ENCODE data around the gene MFAP1. TPM values are rescaled to one million over a fixed set of nuclear protein-coding genes. Genes with fewer than 3 reads are reported as not detected.
"Not testable (repeated sequence)": the region's sequence is repeated elsewhere in the genome, so short reads cannot be mapped to it uniquely, and the experiment has no call there.

MFAP1 gene
- total RNA-seq, 1 experiment from 2014 or later, result 23.0 TPM

GRCh38 chr15:43845421-43845820, 20.9 kb upstream of the MFAP1 start:
- peaks cover 24% of the 10 kb centered on the region for H3K36me3 Mint-ChIP-seq (ENCODE audit: insufficient read depth, unreplicated experiment)
- CTCF ChIA-PET, result no interaction called here
- intact Hi-C loops (cut with micrococcal nuclease), result no loop called here
- H3K27ac Mint-ChIP-seq (ENCODE audit: low read depth, unreplicated experiment), result no peak overlapping the region
- POLR2A ChIA-PET, result no interaction called here
- TF ChIP-seq, protein P1, sequence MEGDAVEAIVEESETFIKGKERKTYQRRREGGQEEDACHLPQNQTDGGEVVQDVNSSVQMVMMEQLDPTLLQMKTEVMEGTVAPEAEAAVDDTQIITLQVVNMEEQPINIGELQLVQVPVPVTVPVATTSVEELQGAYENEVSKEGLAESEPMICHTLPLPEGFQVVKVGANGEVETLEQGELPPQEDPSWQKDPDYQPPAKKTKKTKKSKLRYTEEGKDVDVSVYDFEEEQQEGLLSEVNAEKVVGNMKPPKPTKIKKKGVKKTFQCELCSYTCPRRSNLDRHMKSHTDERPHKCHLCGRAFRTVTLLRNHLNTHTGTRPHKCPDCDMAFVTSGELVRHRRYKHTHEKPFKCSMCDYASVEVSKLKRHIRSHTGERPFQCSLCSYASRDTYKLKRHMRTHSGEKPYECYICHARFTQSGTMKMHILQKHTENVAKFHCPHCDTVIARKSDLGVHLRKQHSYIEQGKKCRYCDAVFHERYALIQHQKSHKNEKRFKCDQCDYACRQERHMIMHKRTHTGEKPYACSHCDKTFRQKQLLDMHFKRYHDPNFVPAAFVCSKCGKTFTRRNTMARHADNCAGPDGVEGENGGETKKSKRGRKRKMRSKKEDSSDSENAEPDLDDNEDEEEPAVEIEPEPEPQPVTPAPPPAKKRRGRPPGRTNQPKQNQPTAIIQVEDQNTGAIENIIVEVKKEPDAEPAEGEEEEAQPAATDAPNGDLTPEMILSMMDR (IDR thresholded peaks at IDR 0.05; ENCODE audit: unreplicated experiment), result no peak
- H3K4me1 Mint-ChIP-seq (ENCODE audit: insufficient read depth, unreplicated experiment), result no peaks in the 10 kb centered on the region
- H3K4me3 Mint-ChIP-seq (ENCODE audit: unreplicated experiment), result no peak overlapping the region
- no peaks in the 10 kb centered on the region for H3K9me3 Mint-ChIP-seq (ENCODE audit: unreplicated experiment)
- BruUV-seq (replicated peaks), result no TSS peak
- no peak for DNase-seq (ENCODE audit: unreplicated experiment)
- H3K27me3 Mint-ChIP-seq (ENCODE audit: insufficient read depth, unreplicated experiment), result no peaks in the 10 kb centered on the region

DNA sequence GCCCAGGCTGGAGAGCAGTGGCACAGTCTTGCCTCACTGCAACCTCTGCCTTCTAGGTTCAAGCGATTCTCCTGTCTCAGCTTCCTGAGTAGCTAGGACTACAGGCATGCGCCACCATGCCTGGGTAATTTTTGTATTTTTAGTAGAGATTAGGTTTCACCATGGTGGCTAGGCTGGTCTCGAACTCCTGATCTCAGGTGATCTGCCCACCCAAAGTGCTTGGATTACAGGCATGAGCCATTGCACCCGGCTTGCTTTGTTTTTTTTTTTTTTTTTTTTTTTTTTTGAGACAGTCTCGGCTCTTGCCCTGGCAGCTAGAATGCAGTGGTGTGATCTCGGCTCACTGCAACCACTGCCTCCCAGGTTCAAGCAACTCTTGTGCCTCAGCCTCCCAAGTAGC, 8.0 kb upstream of the MFAP1 start:
- peaks cover 24% of the 10 kb centered on the region for H3K36me3 Mint-ChIP-seq (ENCODE audit: insufficient read depth, unreplicated experiment)
- intact Hi-C loops (cut with micrococcal nuclease); DNase-seq (ENCODE audit: unreplicated experiment); H3K9me3 Mint-ChIP-seq (ENCODE audit: unreplicated experiment); H3K27me3 Mint-ChIP-seq (ENCODE audit: insufficient read depth, unreplicated experiment); H3K4me1 Mint-ChIP-seq (ENCODE audit: insufficient read depth, unreplicated experiment); H3K4me3 Mint-ChIP-seq (ENCODE audit: unreplicated experiment); BruUV-seq (replicated peaks); H3K27ac Mint-ChIP-seq (ENCODE audit: low read depth, unreplicated experiment): not testable (repeated sequence)
- POLR2A ChIA-PET, result interaction anchor here (1.4 kb wide), 1 partner anchor 11 kb away, joined by 4 read pairs; no protein-coding TSS in a partner anchor
- CTCF ChIA-PET, result interaction anchor here (0.6 kb wide), 1 partner anchor 461 kb away, joined by 3 read pairs; no protein-coding TSS in a partner anchor

DNA sequence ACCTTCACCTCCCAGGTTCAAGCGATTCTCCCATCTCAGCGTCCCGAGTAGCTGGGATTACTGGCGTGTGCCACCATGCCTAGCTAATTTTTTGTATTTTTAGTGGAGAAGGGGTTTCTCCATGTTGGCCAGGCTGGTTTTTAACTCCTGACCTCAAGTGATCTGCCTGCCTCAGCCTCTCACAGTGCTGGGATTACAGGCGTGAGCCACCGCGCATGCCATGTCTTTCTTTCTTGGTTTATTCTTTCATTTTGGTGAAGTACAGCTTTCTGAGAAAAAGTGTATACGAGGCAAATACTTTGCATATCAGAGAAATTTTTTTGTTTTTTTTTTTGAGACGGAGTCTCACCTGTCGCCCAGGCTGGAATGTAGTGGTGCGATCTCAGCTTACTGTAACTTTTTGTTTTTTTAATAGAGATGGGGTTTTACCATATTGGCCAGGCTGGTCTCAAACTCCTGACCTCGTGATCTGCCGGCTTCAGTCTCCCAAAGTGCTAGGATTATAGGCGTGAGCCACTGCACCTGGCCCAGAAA, 7.1 kb upstream of the MFAP1 start:
- H3K27ac Mint-ChIP-seq (ENCODE audit: low read depth, unreplicated experiment); H3K4me3 Mint-ChIP-seq (ENCODE audit: unreplicated experiment); BruUV-seq (replicated peaks); DNase-seq (ENCODE audit: unreplicated experiment); intact Hi-C loops (cut with micrococcal nuclease); H3K27me3 Mint-ChIP-seq (ENCODE audit: insufficient read depth, unreplicated experiment); H3K9me3 Mint-ChIP-seq (ENCODE audit: unreplicated experiment); H3K4me1 Mint-ChIP-seq (ENCODE audit: insufficient read depth, unreplicated experiment): not testable (repeated sequence)
- ChIA-PET POLR2A (interaction anchor here (0.9 to 1.4 kb wide), 2 partner anchors 12 to 61 kb away, joined by 3 to 4 read pairs; no protein-coding TSS in a partner anchor), CTCF (interaction anchor here (0.6 to 1.3 kb wide), 2 partner anchors 20 to 71 kb away, joined by 3 read pairs; no protein-coding TSS in a partner anchor)
- peaks cover 21% of the 10 kb centered on the region for H3K36me3 Mint-ChIP-seq (ENCODE audit: insufficient read depth, unreplicated experiment)

DNA sequence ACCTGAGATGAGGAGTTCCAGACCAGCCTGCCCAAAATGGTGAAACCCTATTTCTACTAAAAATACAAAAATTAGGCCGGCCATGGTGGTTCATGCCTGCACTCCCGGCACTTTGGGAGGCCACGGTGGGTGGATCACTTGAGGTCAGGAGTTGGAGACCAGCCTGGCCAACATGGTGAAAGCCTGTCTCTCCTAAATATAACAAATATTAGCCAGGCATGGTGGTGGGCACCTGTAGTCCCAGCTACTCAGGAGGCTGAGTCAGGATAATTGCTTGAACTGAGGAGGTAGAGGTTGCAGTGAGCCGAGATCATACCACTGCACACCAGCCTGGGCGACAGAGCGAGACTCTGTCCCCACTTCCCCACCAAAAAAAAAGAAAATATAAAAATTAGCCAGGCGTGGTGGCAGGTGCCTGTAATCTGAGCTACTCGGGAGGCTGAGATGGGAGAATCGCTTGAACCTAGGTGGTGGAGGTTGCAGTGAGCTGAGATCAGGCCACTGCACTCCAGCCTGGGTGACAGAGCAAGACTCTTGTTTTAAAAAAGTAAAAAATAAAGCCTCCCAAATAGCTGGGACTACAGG, 6.3 kb upstream of the MFAP1 start:
- H3K4me3 Mint-ChIP-seq (ENCODE audit: unreplicated experiment); BruUV-seq (replicated peaks); intact Hi-C loops (cut with micrococcal nuclease); H3K9me3 Mint-ChIP-seq (ENCODE audit: unreplicated experiment); H3K27me3 Mint-ChIP-seq (ENCODE audit: insufficient read depth, unreplicated experiment); H3K27ac Mint-ChIP-seq (ENCODE audit: low read depth, unreplicated experiment); H3K4me1 Mint-ChIP-seq (ENCODE audit: insufficient read depth, unreplicated experiment); DNase-seq (ENCODE audit: unreplicated experiment): not testable (repeated sequence)
- ChIA-PET POLR2A (interaction anchor here (0.9 kb wide), 1 partner anchor 60 kb away, joined by 3 read pairs; no protein-coding TSS in a partner anchor), CTCF (interaction anchor here (0.6 to 1.3 kb wide), 2 partner anchors 19 to 72 kb away, joined by 3 read pairs; no protein-coding TSS in a partner anchor)
- H3K36me3 Mint-ChIP-seq (ENCODE audit: insufficient read depth, unreplicated experiment), result peaks cover 18% of the 10 kb centered on the region

GRCh38 chr15:43829951-43830540, 5.6 kb upstream of the MFAP1 start:
- H3K4me1 Mint-ChIP-seq (ENCODE audit: insufficient read depth, unreplicated experiment); H3K4me3 Mint-ChIP-seq (ENCODE audit: unreplicated experiment); POLR2A ChIA-PET; DNase-seq (ENCODE audit: unreplicated experiment); BruUV-seq (replicated peaks); intact Hi-C loops (cut with micrococcal nuclease); H3K27me3 Mint-ChIP-seq (ENCODE audit: insufficient read depth, unreplicated experiment); H3K27ac Mint-ChIP-seq (ENCODE audit: low read depth, unreplicated experiment); CTCF ChIA-PET; H3K9me3 Mint-ChIP-seq (ENCODE audit: unreplicated experiment): not testable (repeated sequence)
- peaks cover 11% of the 10 kb centered on the region for H3K36me3 Mint-ChIP-seq (ENCODE audit: insufficient read depth, unreplicated experiment)
